Measurements from ENCODE around the gene CADM1. TPM values are rescaled to one million over a fixed set of nuclear protein-coding genes. Genes with fewer than 3 reads are reported as not detected.
A peak's percentile ranks its signal among the peaks of the same experiment; 100 is the strongest.

The CADM1 gene
- total and polyA plus RNA-seq, 2 donors from 2014 or later: 24.0 to 33.5 TPM

- Histone ChIP-seq H3K4me1 (ENCODE audit: control insufficient read depth in 2 of 3, insufficient read depth in 2 of 3, low read depth in 1 of 3, low read length in 3 of 3) (peaks cover 2 to 4% (median 4%) of the 10 kb centered on the region in 3 donors), H3K27me3 (ENCODE audit: control insufficient read depth, insufficient read depth, low read length) (no peaks in the 10 kb centered on the region), H3K27ac (ENCODE audit: low read depth in 2 of 2, low read length in 2 of 2) (no peak overlapping the region), H3K9me3 (ENCODE audit: control insufficient read depth in 2 of 3, insufficient read depth in 1 of 3, low read length in 3 of 3) (no peaks in the 10 kb centered on the region), H3K36me3 (ENCODE audit: control insufficient read depth in 2 of 3, insufficient read depth in 3 of 3, low read length in 3 of 3) (no peaks in the 10 kb centered on the region), H3K9ac (ENCODE audit: low read length in 3 of 3) (no peak overlapping the region), H3K4me3 (ENCODE audit: low read length in 3 of 3) (no peak overlapping the region)
- no peak for TF ChIP-seq CTCF (IDR thresholded peaks at IDR 0.05; ENCODE audit: borderline replicate concordance, extremely low read depth, insufficient read depth)
- no peak for FAIRE-seq
- intact Hi-C loops (cut with DNase I): no loop called here
- DNase-seq: peak in 3 of 5 donors; percentile 41 to 82 (median 74)
These were observed 23.4 kb upstream of the CADM1 start for GRCh38 chr11:115527534-115528125.

- Histone ChIP-seq H3K9ac (ENCODE audit: low read length in 3 of 3) (no peak overlapping the region), H3K4me3 (ENCODE audit: low read length in 3 of 3) (no peak overlapping the region), H3K9me3 (ENCODE audit: control insufficient read depth in 2 of 3, insufficient read depth in 1 of 3, low read length in 3 of 3) (no peaks in the 10 kb centered on the region), H3K4me1 (ENCODE audit: control insufficient read depth in 2 of 3, insufficient read depth in 2 of 3, low read depth in 1 of 3, low read length in 3 of 3) (peaks cover 2 to 4% (median 4%) of the 10 kb centered on the region in 3 donors), H3K27me3 (ENCODE audit: control insufficient read depth, insufficient read depth, low read length) (no peaks in the 10 kb centered on the region), H3K36me3 (ENCODE audit: control insufficient read depth in 2 of 3, insufficient read depth in 3 of 3, low read length in 3 of 3) (no peaks in the 10 kb centered on the region), H3K27ac (ENCODE audit: low read depth in 2 of 2, low read length in 2 of 2) (no peak overlapping the region)
- intact Hi-C loops (cut with DNase I): no loop called here
- FAIRE-seq: no peak
- DNase-seq: peak in 3 of 5 donors; percentile 68 to 87 (median 78)
- TF ChIP-seq CTCF (IDR thresholded peaks at IDR 0.05; ENCODE audit: borderline replicate concordance, extremely low read depth, insufficient read depth): no peak
These were observed 21.4 kb upstream of the CADM1 start for GRCh38 chr11:115525531-115526006.

GRCh38 chr11:115524572-115524971 lies 20.4 kb upstream of the CADM1 start:
- Histone ChIP-seq H3K4me3 (ENCODE audit: low read length in 3 of 3) (no peak overlapping the region), H3K9ac (ENCODE audit: low read length in 3 of 3) (no peak overlapping the region), H3K4me1 (ENCODE audit: control insufficient read depth in 2 of 3, insufficient read depth in 2 of 3, low read depth in 1 of 3, low read length in 3 of 3) (peaks cover 2 to 4% (median 4%) of the 10 kb centered on the region in 3 donors), H3K27me3 (ENCODE audit: control insufficient read depth, insufficient read depth, low read length) (no peaks in the 10 kb centered on the region), H3K27ac (ENCODE audit: low read depth in 2 of 2, low read length in 2 of 2) (no peak overlapping the region), H3K36me3 (ENCODE audit: control insufficient read depth in 2 of 3, insufficient read depth in 3 of 3, low read length in 3 of 3) (no peaks in the 10 kb centered on the region), H3K9me3 (ENCODE audit: control insufficient read depth in 2 of 3, insufficient read depth in 1 of 3, low read length in 3 of 3) (no peaks in the 10 kb centered on the region)
- no peak for TF ChIP-seq CTCF (IDR thresholded peaks at IDR 0.05; ENCODE audit: borderline replicate concordance, extremely low read depth, insufficient read depth)
- DNase-seq (no peak), FAIRE-seq (no peak)
- intact Hi-C loops (cut with DNase I): no loop called here
